ENCODE data around the gene PPP1R12B.
"Not testable (repeated sequence)": the region's sequence is repeated elsewhere in the genome, so short reads cannot be mapped to it uniquely, and the experiment has no call there.

The PPP1R12B gene

GRCh38 chr1:202405928-202406327 lies 57.4 kb downstream of the PPP1R12B start:
- no peak for DNase-seq (ENCODE audit: low spot score)

- not testable (repeated sequence) for DNase-seq (ENCODE audit: low spot score)
These were observed 58.4 kb downstream of the PPP1R12B start for GRCh38 chr1:202406896-202407295.

GRCh38 chr1:202407378-202407777 lies 58.9 kb downstream of the PPP1R12B start:
- not testable (repeated sequence) for DNase-seq (ENCODE audit: low spot score)

- DNase-seq (ENCODE audit: low spot score), result not testable (repeated sequence)
These were observed 61.8 kb downstream of the PPP1R12B start for GRCh38 chr1:202410251-202410650.

GRCh38 chr1:202410854-202411357 lies 62.4 kb downstream of the PPP1R12B start:
- DNase-seq (ENCODE audit: low spot score), result peak; percentile 7

GRCh38 chr1:202411422-202411821 lies 62.9 kb downstream of the PPP1R12B start:
- DNase-seq (ENCODE audit: low spot score), result no peak

GRCh38 chr1:202412421-202412820 lies 63.9 kb downstream of the PPP1R12B start:
- DNase-seq (ENCODE audit: low spot score), result not testable (repeated sequence)

GRCh38 chr1:202416641-202417040 lies 68.1 kb downstream of the PPP1R12B start:
- DNase-seq (ENCODE audit: low spot score), result no peak

- not testable (repeated sequence) for DNase-seq (ENCODE audit: low spot score)
These were observed 68.6 kb downstream of the PPP1R12B start for GRCh38 chr1:202417141-202417540.

GRCh38 chr1:202417762-202418201 lies 69.3 kb downstream of the PPP1R12B start:
- not testable (repeated sequence) for DNase-seq (ENCODE audit: low spot score)

GRCh38 chr1:202419731-202420130 lies 71.2 kb downstream of the PPP1R12B start:
- not testable (repeated sequence) for DNase-seq (ENCODE audit: low spot score)

GRCh38 chr1:202420422-202421094 lies 72.1 kb downstream of the PPP1R12B start:
- not testable (repeated sequence) for DNase-seq (ENCODE audit: low spot score)

GRCh38 chr1:202422709-202423108 lies 74.2 kb downstream of the PPP1R12B start:
- DNase-seq (ENCODE audit: low spot score), result not testable (repeated sequence)

- not testable (repeated sequence) for DNase-seq (ENCODE audit: low spot score)
These were observed 75.8 kb downstream of the PPP1R12B start for GRCh38 chr1:202424260-202424659.

- DNase-seq (ENCODE audit: low spot score), result not testable (repeated sequence)
These were observed 81.6 kb downstream of the PPP1R12B start for GRCh38 chr1:202430111-202430510.

GRCh38 chr1:202432338-202432737 lies 83.8 kb downstream of the PPP1R12B start:
- DNase-seq (ENCODE audit: low spot score), result not testable (repeated sequence)

- no peak for DNase-seq (ENCODE audit: low spot score)
These were observed 84.9 kb downstream of the PPP1R12B start for GRCh38 chr1:202433155-202434043.

- no peak for DNase-seq (ENCODE audit: low spot score)
These were observed 85.6 kb downstream of the PPP1R12B start for GRCh38 chr1:202434059-202434458.

GRCh38 chr1:202438393-202439174 lies 90.1 kb downstream of the PPP1R12B start:
- no peak for DNase-seq (ENCODE audit: low spot score)

- DNase-seq (ENCODE audit: low spot score), result no peak
These were observed 90.8 kb downstream of the PPP1R12B start for GRCh38 chr1:202439308-202439707.

GRCh38 chr1:202448140-202448539 lies 99.6 kb downstream of the PPP1R12B start:
- not testable (repeated sequence) for DNase-seq (ENCODE audit: low spot score)

- DNase-seq (ENCODE audit: low spot score), result not testable (repeated sequence)
These were observed 103.1 kb downstream of the PPP1R12B start for GRCh38 chr1:202451641-202452040.
